NCI-H1694 (cell line): ENCODE measurements around the gene KIF2C.
"Not testable (repeated sequence)": the region's sequence is repeated elsewhere in the genome, so short reads cannot be mapped to it uniquely, and the experiment has no call there.

Experiments
- DNase-seq: peaks from one replicate; lab custom pipeline; 2025; lab: John Stamatoyannopoulos, UW

Gene KIF2C

GRCh38 chr1:44775930-44776729, 36.5 kb downstream of the KIF2C start:
- DNase-seq, result no peak

DNA sequence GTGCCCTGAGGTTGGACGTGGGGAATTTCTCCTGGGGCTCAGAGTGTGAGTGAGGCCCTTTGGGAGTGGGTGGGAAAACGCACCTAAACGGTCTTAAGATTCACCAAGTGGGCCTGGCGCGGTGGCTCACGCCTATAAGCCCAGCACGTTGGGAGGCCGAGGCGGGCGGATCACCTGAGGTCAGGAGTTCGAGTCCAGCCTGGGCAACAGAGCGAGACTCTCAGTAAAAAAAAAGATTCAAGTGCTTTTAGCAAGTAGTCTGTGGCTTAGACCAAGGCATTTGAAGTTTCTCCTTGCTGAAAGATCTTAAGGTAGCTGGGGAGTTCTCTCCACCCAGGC, 37.1 kb downstream of the KIF2C start:
- DNase-seq, result no peak

DNA sequence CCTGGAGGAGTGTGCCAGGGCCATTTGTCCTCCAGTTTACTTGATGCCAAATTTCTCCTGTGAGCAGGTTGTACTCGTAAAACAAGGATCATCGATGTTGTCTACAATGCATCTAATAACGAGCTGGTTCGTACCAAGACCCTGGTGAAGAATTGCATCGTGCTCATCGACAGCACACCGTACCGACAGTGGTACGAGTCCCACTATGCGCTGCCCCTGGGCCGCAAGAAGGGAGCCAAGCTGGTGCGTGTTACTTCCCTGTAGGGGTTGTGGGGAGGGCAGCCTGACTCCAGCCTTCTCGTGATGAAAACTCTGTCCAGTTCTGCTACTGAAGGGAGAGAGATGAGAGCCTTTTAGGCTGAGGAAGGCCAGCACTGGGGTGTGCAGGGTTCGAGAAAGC, 37.9 kb downstream of the KIF2C start:
- no peak for DNase-seq

DNA sequence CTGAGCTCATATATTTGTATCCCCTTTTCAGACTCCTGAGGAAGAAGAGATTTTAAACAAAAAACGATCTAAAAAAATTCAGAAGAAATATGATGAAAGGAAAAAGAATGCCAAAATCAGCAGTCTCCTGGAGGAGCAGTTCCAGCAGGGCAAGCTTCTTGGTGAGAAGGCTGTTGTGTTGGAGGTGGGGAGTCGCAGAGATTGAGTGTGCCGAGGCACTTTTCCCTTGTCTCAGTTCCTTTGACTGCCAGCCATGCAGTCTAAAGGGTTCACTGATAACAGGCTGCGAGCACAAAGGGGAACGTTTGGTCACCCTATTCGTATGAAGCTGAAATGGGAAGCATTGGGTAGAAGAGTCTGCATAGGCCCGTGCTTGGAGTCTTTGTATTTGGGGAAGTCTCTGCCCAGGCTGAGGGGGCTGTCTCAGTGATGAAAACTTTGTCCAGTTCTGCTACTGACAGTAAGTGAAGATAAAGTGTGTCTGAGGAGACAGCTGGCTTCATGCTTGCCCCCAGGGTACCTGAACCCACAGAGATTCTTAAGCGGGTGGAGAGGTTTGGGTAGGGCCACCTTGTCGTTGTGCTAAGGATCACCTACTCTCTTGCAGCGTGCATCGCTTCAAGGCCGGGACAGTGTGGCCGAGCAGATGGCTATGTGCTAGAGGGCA, 38.5 kb downstream of the KIF2C start:
- DNase-seq, result no peak

DNA sequence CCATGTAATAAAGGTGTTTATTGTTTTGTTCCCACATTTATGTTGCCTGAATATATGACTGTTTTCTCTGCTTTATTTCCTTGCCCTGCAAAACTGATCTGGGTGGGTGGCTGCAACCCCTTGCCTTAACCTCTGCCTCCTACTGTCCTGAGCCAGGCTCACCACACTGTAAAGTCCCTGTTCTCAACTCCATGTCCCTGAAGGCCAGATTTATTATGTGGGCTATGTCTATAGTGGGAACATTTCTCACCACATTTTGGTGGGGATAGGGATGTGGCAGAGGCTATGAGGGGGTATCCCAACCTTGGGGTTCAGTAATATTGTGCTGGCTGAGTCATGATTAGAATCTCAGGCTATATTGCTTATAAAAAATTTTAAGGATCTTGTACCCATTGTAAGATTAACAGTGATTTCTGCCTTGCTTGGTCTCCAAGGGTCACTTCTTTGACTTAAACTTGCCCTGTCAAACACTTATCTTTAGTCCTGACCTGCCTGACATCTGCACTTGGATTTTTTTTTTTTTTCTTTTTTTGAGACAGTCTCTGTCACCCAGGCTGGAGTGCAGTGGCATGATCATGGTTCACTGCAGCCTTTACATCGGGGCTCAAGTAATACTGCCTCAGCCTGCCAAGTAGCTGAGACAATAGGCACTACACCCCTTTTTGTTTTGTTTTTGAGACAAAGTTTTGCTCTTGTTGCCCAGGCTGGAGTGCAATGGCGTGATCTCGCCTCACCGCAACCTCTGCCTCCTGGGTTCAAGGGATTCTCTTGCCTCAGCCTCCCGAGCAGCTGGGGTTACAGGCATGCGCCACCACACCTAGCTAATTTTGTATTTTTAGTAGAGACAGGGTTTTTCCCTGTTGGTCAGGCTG, 39.3 kb downstream of the KIF2C start:
- DNase-seq, result no peak

DNA sequence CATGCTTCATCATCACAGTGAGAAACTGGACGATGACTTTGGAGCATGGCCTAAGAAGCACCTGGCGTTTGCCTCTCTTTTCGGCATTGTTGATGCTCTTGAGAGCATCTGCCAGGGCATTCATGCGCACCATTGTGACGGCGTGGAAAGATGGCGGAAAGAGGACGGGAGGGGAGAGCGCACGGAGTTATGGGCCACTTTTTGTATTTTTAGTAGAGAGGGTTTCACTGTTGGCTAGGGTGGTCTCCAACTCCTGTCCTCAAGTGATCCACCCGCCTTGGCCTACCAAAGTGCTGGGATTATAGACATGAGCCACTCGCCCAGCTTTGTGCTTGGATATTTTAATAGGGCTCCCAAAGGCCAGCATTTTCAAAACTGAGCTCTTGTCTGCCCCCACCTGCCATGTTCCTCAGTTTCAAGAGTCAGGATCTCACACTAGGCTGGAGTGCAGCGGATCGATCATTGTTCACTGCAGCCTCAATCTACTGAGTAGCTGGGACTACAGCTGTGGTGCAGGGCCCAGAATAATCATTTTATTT, 41.0 kb downstream of the KIF2C start:
- DNase-seq, result no peak

GRCh38 chr1:44783697-44784093, 44.1 kb downstream of the KIF2C start:
- DNase-seq, result no peak

- DNase-seq, result no peak
Measured at GRCh38 chr1:44784094-44785028, 44.7 kb downstream of the KIF2C start.

GRCh38 chr1:44785029-44785380, 45.4 kb downstream of the KIF2C start:
- no peak for DNase-seq

GRCh38 chr1:44785501-44786137, 46.0 kb downstream of the KIF2C start:
- DNase-seq, result no peak

- DNase-seq, result peak; percentile 59
Measured at GRCh38 chr1:44786138-44786840, 46.7 kb downstream of the KIF2C start.

DNA sequence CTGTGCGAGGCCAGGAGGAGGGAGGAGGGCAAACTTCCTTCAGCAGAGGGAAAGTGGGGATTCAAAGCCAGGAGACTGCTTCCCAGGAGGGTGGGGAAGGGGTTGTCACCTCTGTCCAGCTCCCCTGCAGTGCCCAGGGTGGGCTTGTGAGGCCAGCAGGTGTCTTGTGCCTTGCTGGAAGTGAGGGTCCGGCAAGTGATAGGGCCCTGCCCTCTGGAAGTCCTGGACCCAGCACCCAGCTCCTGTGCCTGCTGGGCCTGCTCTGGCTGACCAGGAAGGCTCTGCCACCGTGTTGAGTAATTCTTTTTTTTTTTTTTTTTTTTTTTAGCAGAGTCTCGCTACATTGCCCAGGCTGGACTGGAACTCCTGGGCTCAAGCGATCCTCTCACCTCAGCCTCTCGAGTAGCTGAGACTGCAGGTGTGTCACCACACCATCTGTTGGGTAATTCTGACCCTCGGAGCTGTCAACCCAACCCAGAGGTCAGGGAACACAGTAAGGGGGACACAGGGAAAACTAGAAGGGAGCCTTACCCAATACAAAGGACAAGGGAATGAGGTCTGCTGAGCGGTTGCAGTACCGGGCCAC, 47.3 kb downstream of the KIF2C start:
- no peak for DNase-seq

GRCh38 chr1:44787506-44787905, 47.9 kb downstream of the KIF2C start:
- no peak for DNase-seq

DNA sequence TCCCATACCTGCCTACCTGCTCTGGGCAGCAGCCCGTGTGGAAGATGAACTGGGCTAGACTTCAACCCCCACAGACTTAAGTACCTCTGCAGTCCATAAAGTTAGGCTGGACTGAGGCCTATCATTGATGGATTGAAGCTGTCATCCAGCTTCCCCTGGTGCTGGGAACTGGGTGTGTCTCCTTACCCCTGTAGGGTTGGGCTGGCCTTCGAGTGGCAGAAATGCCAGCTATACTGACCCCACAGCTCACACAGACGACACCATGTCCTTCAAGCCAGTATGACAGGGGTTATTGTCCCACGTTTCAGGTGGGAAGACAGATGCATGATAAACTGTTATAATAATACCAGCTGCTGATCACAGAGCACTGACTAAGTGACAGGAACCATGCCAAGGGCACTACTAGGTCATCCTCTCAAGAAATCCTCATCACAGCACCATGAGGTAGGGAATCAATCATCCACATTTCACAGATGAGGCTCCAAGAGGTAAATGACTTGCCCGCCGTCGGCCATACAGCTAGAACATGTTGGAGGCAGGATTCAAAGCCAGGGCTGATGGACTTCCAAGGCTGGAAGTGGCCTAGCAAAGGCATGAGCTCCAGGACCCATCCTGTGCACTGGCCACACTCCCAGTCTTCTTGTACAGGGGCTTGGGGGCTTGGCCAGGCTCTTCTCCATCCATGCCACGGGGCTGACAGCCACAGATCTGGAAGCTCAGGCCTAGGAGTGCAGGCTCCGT, 48.7 kb downstream of the KIF2C start, which contains the start of gene BEST4:
Gene BEST4 (minus strand): TSS at position 51 of the 741 bp plus-strand sequence. CDS start 465 bp downstream, outside the sequence.
- no peak for DNase-seq

DNA sequence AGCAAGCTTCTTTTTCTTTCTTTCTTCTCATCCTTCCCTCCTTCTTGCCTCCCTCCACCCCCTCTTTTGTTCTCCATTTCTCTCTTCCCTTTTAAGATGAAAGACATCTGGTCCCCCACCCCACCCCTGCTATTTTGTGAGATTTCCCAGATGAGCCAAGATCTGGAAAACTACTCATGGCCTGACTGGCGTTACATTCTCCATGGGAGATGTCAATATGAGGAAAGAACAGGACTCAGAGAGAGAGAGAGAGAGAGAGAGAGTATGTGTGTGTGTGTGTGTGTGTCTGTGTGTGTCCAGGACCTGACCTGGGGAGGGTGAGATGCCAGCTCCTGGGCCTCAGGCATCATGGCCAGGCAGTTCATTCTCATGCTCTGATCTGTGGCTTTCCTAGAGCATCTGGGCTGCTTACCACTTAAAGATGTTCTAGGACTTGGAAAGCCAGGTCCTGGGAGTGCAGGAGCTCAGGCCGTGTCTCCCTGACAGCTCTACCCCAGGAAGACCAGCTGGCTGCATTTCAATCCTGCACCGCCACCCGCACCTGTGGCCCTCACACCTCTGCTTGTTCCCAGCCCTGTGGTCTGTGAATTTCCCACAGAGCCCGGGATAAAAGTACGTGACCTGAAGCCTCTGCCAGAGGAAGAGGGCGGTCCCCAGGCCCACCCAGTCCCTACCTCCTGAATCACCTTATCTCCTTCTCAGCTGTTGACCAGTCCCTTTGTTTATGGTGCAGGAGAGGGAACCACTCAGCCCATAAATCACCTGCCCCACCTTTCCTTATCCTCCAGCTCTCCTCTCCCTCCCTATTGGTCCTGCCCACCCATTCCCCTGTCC, 51.5 kb downstream of the KIF2C start:
- DNase-seq, result no peak

DNA sequence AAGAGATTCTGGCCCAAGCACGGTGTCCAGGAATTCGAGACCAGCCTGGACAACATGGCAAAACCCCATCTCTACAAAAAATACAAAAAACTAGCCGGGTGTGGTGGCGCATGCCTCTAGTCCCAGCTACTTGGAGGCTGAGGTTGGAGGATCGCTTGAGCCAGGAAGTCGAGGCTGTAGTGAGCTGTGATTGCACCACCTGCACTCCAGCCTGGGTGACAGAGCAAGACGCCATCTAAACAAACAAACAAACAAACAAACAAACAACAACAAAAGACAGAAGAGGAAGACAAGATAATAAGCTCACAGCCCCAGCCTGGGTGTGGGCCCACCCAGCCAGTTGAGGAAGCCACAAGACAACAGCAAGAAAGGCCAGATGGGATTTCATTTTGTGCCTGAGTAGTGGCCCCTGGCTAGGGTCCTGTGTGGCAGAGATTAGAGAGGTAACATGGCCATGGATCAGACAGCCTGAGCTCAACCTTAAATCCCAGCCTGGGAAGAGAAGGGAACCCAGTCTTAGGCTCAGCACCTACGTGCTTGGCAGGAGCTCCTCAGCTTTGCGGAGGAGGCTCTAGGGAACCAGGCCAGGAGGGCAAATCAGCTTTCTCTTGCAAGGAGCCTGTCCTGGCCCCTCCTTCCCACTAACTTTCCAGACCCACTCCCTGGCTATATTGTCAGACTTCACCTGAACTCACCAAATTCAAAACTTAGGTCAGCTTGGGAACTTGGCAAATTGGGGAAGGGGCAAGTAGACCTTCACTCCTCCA, 53.3 kb downstream of the KIF2C start:
- DNase-seq, result no peak

GRCh38 chr1:44797886-44798285, 58.2 kb downstream of the KIF2C start:
- not testable (repeated sequence) for DNase-seq
